Measurements from ENCODE around the gene ZNF689.
"Not testable (repeated sequence)": the region's sequence is repeated elsewhere in the genome, so short reads cannot be mapped to it uniquely, and the experiment has no call there.

Gene ZNF689

DNA sequence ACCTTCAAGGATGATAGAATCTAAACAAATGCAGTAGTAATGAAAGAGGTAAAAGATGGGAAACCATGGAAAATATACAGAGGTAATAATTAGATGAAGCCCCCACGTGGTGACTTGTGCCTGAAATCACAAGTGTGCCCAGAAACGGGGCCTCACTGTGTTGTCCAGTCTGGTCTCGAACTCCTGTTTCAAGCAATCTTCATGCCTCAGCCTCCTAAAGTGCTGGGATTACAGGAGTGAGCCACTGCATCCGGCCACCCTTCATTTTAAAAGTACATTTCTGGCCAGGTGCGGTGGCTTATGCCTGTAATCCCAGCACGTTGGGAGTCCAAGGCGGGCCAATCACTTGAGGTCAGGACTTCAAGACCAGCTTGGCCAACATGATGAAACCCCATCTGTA lies 26.4 kb upstream of the ZNF689 start:
- DNase-seq, result no peak

DNA sequence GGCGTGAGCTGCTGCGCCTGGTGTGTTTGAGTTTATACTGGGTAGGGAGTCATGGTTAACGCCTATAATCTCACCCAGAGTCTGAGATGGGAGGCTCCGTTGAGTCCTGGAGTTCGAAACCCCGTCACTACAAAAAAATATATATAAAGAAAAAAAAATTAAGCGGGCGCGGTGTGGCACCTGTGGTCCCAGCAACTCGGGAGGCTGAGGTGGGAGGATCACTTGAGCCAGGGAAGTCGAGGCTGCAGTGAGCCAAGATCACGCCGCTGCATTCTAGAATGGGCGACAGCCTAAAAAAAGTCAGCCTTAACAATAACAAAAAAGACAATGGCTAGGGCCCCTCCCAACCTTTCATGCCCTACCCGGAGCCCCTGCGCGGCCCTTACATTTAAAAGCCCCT lies 23.3 kb upstream of the ZNF689 start:
- no peak for DNase-seq

DNA sequence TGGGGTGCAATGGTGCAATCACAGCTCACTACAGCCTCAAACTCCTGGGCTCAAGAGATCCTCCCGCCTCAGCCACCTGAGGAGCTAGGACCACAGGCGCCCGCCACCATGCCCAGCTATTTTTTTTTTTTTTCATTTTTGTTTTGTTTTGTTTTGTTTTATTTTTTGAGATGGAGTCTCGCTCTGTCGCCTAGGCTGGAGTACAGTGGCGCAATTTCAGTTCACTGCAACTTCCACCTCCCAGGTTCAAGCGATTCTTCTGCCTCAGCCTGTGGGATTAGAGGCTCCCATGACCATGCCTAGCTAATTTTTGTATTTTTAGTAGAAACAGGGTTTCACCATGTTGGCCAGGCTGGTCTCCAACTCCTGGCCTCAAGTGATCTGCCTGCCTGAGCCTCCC lies 22.3 kb upstream of the ZNF689 start:
- DNase-seq, result not testable (repeated sequence)

DNA sequence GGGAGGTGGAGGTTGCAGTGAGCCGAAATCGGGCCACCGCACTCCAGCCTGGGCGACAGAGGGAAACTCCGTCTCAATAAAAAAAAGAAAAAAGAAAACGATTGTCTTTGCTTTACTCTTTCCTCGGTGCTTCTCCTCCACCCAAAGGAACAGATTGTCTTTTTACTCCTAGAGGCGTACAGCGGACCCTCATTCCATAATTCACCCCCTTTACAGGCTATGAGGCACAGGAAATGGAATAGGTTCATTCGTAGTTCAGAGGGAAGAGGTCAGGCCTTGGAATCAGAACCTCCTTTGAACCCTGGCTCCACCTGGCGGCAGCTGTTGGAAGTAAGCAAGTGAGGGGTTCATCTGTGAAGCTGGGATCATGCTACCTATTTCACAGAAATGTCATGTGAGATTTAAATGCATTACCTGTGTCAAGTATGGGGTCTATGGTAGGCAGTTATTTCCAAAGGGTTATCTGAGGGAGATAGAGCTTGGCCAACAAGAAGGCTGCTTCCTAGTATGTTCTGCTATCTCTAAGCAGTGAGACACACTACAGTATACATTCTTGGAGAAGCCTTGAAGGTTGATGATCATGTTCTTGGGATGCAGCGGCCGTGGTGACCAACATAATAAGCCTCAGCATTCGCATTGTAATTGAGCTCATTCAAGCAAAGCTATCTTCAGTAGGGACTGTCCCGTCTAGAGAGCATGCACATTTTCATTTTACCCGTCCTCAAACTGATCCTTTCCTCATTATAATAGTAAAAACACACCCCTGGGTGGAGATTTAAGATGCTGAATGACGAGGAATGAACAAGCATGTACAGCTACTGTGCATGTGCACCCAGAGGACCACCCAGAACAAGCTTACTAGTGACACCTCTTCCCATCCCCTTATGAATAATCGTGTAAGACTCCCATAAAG lies 18.7 kb upstream of the ZNF689 start:
- DNase-seq, result peak; percentile 66

DNA sequence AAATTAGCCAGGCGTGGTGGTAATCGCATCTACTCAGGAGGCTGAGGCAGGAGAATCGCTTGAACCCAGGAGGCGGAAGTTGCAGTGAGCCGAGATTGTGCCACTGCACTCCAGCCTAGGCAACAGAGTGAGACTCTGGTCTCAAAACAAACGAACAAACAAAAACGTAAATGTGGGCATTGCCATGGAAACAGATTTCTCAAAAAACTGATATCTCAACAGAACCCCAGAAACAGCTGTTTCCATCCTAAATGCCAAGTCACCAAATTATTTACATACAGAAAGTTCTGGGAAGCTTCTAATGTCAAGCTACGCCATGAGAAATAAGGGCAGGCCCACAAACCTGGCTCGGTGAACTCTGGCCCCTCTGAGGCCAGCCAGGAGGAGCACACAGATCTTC lies 16.0 kb upstream of the ZNF689 start:
- no peak for DNase-seq

DNA sequence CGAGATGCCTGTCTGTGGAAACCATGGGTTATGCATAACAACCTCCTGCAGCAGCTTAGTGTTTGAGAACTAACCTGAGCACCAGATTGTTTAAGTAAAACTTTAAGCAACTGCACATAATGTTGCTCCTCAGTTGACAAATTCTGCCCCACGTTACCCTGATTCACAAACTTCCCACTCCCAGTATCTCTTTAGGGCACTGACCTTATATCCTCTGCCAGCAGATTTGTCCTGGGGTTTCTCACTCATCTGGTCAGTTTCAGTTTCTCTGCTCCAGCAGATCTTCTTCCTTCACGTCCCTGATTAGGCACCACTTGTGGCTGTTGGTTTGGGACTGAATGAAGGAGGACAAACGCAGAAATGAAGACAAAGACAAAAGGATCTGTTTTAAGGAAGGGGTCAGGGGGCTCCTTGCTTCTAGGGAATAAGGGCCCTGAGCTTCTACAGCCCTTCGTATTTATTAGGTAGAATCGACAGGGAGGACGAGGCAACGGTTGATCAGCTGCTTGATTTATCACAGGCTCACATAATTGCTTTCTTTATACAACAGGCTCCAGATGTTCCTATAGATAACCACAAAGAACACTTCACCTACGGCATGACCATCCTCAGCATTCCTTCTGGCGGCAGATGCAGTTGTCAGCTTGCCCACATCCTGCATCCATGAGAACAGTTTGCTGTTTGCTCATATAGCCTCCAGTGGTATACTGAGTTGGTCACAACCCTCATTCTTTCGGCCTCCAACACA lies 13.5 kb upstream of the ZNF689 start:
- no peak for DNase-seq

DNA sequence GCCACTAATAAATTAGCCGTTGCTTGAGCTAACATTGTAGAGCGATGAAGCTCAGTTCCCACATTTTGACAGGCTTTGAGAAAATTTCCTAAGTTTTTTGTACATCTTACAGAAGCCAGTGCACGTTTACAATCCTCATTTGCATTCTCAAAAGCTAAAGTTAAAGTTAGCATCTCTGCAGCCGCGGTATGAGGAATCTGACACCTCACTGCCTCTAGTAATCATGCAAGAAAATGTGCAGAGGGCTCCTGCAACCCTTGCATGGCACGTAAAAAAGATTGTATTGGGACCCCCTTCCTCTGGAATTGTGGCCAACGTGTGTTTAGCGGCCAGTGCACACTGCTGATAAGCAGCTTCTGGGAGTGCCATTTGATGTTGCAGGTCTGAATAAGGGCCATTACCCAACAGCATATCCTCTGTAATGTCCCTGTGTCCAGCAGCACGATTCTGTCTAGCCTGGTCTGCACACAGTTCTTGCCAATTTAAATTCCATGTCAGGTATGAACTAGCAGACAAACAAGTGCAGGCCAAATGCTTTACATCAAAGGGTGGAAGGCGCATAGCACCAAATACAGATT lies 12.4 kb upstream of the ZNF689 start:
- no peak for DNase-seq

DNA sequence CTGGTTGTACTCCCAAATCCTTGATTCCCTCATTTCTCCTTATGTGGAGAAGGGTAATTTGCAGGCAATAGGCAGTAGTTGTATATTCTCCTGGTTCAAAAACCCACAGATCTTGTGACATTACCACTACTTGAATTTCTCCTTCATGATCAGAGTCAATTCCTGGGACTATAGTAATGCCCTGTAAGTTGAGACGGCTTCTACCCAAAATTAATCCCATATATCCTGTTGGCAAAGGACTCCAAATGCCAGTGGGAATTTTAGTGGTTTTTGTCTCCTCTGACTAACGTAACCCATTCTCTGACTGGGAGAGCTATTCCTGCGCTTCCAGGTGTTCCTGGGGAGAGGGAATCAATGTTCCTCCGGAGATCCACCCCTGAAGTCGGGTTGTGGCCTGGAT lies 11.6 kb upstream of the ZNF689 start:
- peak; percentile 83 for DNase-seq

DNA sequence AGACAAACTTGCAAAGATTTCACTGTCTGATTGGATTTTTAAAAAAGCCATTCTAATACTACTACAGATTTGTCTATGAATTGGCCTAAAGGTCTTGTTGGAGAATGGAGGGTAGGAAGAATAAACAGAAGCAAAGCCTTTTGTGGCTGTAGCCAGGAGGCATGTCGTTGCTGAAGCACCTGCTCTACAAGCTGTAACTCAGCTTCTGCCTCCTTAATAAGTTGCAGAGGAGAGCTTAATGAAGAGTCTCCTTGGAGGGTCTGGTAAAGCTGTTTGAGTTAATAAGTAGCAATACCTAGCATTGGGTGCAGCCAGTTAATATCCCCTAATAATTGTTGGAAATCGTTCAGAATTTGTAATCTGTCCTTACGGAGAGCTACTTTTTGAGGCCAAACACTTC lies 10.0 kb upstream of the ZNF689 start:
- DNase-seq, result no peak

DNA sequence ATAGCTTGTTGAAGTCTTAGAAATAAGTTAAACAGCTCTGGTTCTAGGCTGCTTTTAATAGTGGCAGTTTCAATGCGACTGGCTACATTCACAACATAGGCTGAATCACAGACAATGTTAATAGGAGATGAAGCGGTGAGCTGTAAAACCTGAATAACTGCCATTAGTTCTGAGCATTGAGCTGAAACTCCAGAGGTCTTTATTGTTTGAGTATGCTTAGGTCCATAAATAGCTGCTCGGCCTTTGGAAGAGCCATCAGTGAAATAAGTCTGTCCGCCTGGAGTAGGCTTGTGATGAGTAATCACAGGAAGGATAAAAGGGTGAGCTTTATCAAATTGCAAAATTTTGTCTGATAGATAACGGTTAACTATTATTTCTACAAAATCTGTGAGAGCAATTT lies 9.4 kb upstream of the ZNF689 start:
- no peak for DNase-seq

DNA sequence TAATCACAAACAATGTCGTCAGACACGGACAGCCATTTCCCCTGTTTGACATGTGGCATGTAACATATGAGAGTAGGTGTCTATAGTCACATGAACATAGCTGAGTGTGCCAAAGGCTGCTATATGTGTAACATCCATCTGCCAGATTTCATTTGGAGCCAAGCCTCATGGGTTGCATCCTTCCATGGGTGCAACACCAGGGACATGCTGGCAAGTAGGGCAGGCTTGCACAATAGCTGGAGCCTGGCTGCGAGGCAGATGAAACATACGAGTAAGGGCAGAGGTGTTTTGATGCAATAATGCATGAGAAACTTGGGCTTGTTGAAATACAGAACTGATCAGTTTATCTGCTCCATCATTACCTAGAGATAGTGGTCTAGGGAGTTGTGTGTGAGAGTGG lies 9.0 kb upstream of the ZNF689 start:
- no peak for DNase-seq

DNA sequence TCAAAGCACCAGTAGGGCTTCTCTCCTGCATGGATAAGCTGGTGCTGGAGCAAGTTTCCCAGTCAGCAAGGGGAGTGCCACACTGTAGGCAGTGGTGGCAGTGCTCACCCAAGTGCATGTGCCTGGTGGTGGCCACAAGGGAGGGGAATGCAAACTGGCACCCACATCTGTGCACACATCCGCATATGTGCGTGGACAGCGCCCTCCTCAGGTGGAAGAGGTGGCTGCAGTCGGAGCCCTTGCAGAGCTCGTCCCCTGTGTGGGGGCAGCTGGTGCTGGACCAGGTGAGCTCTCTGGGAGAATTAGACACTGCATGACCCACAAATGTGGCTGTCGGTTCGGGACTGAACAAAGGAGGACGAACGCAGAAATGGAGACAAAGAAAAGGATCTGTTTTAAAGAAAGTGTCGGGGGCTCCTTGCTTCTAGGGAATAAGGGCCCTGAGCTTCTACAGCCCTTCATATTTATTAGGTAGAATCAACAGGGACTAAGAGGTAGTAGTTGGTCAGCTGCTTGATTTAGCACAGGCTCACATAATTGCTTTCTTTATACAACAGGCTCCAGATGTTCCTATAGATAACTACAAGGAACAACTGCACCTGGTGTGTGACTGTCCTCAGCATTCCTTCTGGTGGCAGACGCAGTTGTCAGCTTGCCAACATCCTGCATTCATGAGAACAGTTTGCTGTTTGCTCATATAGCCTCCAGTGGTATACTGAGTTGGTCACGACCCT lies 5.3 kb upstream of the ZNF689 start:
- no peak for DNase-seq

DNA sequence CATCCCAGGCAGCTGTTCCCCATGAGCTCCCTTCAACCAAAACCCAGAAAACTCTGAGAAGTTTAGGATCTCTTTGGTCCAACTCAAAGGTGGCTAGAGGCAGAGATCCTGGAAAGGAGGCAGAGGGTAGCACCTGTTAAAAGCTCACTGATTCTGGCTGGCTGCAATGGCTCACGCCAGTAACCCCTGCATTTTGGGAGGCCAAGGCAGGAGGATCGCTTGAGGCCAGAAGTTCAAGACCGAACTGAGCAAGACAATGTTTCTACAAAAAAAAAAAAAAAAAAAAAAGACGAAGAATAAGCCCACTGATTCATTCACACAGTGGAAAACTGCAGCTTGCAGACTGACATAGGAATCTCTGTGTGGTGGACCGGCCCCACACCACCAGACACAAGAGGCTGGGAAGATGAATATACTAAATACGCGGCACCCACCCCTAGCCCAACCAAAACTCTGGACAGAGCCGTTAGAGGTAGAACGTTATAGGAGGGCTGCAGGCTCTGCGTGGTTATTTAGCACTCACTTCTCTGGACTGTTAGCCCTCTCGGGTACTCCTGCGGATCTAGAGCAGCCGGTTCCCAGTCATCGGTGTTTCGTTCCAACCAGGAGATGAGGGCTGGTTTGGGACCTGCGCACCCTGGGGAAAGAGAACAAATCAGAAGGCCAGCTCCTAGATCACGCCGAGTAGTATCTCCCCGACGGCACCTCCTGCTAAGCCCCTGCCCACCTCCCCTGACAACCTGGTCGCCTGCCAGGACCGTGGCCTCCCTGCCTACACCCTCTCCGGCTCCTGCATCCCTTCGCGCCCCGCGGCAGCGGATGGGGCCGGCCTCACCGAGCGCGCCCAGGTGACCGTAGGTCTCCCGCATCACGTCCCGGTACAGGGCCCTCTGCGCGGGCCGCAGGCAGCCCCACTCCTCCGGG lies 925 bp downstream of the ZNF689 start:
- DNase-seq, result peak; percentile 43

DNA sequence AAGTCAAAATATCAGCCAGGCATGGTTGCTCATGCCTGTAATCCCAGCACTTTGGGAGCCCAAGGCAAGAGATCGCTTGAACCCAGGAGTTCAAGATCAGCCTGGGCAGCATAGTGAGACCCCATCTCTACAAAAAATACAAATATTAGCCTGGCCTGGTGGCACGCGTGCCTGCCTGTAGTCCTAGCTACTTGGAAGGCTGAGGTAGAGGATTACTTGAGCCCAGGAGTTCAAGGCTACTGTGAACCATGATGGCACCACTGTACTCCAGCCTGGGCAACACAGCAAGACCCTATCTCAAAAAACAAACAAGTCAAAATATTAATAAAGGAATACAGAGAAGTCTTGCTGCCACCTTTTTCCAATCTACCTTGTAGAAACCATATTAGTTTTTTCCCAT lies 4.2 kb downstream of the ZNF689 start:
- DNase-seq, result no peak

DNA sequence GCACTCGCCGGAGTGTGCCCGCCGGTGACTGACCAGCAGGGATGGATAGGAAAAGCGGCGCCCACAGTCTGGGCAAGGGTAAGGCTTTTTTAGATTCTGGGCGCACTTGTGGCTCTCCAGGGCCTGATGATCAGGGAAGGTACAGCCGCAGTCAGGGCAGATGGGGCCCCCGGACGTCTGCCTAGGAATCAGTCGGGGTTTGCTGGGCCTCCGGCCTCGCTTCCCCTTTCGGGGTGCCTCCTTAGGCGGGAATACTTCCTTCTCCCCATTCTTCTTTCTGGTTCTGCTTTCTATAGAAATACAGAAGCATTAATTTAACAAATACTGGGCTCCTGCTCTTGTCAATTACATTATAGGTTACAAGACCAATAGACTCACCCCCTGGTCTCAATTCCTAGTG lies 5.0 kb downstream of the ZNF689 start:
- no peak for DNase-seq

DNA sequence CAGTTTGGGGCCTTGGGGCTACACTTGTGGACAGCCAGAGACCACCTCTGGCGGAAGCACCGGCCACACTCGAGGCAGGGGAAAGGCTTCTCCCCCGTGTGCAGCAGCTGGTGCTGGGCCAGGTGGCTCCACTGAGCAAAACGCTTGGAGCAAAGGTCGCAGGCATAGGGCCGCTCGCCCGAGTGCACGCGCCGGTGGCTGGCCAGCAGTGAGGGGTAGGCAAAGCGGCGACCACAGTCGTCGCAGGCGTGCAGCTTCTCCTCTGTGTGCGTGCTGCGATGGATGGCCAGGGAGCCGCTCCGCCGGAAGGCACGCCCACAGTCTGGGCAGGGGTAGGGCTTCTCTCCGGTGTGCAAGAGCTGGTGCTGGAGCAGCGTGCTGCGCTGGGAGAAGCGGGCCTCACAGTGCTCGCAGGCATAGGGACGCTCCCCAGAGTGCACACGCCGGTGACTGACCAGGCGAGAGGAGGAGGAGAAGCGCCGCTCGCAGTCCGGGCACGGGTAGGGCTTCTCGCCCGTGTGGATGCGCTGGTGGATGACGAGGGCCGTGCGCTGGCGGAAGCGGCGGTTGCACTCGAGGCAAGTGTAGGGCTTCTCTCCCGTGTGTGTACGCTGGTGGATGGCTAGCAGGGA lies 5.8 kb downstream of the ZNF689 start:
- no peak for DNase-seq

DNA sequence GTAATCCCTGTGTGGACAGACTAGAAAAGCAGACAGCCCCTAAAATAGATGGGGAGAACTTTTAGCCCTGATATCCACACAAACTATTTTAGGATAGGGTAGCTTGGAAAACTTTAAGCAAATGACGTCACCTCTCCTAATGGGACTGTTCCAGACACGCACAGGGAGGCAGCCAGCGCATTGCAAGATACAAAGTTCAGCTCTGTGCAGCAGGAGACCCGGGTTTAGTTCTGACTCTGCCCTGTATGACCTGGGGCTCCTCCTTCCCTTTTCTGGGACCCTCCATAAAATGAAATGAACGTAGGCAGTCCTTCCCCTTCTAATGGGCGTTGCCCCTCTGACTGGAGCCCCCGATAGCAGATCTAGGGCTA lies 6.3 kb downstream of the ZNF689 start:
- no peak for DNase-seq

DNA sequence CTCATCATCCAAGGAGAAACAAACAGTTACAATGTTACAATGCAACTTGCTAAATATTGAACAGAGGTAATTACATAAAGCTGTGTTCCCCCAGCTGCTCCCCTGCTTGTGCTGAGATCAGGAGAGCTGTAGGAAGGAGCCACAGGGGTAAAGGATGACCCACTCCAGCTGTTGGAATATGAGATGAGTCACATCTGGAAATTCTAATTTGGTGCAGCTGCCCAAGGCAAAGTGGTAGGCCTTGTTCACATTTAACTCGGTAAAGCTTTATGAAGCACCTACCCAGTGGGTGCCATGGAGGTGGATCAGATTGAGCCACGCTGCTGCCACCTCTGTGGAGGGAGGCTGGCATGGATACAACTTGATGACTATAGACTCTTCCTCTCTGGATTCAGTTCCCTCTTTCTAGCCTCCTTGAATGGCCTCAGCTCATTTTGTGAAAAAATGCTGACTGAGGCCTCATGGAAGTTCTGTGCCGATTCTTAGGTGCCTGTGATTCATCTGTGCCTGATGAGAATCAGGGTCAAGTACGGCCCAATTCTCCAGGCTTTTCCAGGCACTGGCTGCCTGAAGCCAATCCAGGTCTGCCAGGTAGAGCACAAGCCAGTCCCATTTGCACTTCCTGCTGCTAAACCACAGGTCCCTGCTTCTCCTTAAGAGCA lies 7.4 kb downstream of the ZNF689 start:
- no peak for DNase-seq

DNA sequence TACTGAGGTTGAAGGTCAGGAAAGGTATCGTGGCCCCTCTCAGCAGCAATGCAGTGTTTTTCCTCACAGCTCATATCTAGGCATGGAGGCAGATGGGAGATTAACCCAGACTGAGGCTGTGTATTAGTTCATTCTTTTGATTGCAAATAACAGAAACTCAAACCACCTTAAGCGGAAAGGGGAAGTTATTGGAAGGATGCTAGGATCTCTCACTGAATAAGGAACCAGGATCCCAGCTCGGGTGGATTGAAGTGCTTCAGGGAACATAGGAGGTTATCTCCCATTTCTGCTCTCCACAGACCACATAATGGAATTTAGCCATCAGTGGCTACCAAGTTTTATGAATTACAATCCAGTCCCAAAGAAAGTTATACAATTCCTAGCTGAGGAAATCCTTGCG lies 8.2 kb downstream of the ZNF689 start:
- no peak for DNase-seq

DNA sequence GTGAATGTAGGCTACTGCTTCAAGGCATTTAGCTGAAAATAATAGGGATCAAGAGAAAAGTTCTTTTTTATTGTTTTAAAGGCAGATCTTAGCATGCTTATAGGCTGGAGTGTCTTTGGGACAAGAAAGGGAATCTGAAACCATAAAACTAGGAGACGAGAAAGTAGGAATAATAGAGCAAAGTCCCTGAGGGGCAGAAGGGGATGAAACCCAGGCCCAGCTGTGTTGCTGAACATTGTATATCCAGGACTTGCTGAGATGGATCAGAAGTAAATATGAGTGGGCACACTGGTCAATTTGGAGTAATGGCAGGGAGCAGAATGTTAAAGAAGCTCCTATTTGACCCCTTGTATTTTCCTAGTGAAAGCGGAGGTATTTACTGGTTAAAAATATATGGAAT lies 9.3 kb downstream of the ZNF689 start:
- DNase-seq, result no peak

DNA sequence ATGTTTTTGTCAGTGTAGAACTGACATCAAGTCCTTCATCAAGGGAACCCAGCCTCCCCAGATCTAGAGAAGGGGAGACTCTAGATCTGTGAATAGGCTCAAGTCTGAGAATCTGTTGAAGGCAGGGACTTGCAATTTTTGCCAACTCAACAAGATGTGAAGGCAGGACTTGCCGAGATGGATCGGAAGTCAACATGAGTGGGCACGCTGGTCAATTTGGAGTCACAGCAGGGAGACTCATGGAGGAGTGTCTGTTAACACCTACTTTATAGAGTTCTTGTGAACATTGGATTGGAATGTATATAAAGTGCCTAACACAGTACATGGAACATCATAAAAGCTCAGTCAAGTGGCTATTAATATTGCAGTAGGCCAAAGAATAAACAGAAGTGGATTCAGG lies 10.0 kb downstream of the ZNF689 start:
- DNase-seq, result no peak
